ENCODE data around the gene COMMD3.

DNA sequence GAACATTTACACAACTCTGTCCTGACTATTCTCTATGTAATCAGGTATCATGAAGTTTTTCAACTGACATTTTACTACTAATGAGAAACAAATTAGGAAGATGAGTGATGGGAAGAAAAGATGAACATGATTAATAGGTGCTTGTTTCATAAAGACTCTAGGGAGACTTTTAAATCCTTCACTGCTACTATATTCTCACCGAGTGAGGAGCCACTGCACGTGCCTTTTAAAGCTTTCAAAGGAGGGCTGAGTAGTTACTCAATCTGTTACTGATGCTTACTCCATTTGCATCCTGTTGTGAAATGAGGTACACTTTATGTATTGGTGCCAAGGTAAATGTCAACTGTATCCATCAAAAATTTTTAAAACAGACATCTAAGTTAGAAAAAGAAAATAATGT is 1.3 kb upstream of the COMMD3 start:
- TF ChIP-seq, protein P1, sequence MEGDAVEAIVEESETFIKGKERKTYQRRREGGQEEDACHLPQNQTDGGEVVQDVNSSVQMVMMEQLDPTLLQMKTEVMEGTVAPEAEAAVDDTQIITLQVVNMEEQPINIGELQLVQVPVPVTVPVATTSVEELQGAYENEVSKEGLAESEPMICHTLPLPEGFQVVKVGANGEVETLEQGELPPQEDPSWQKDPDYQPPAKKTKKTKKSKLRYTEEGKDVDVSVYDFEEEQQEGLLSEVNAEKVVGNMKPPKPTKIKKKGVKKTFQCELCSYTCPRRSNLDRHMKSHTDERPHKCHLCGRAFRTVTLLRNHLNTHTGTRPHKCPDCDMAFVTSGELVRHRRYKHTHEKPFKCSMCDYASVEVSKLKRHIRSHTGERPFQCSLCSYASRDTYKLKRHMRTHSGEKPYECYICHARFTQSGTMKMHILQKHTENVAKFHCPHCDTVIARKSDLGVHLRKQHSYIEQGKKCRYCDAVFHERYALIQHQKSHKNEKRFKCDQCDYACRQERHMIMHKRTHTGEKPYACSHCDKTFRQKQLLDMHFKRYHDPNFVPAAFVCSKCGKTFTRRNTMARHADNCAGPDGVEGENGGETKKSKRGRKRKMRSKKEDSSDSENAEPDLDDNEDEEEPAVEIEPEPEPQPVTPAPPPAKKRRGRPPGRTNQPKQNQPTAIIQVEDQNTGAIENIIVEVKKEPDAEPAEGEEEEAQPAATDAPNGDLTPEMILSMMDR (IDR thresholded peaks at IDR 0.05; ENCODE audit: extremely low read depth in 1 of 2, insufficient read depth in 1 of 2, low read depth in 1 of 2, low read length in 2 of 2), result no peak
- TF ChIP-seq POLR2A (IDR thresholded peaks at IDR 0.05; ENCODE audit: low read depth, low read length), result no peak
- no peak for TF ChIP-seq EZH2 (IDR thresholded peaks at IDR 0.05; ENCODE audit: borderline replicate concordance, low read depth, low read length, severe bottlenecking)
- no peak for TF ChIP-seq MAX (IDR thresholded peaks at IDR 0.05; ENCODE audit: insufficient read depth, insufficient read length)
- TF ChIP-seq MYC (IDR thresholded peaks at IDR 0.05; ENCODE audit: low read depth, low read length), result no peak
- no peak for TF ChIP-seq POLR2AphosphoS5 (IDR thresholded peaks at IDR 0.05; ENCODE audit: insufficient read depth, low read depth, low read length)
- no peak for TF ChIP-seq JUN (IDR thresholded peaks at IDR 0.05; ENCODE audit: borderline replicate concordance, insufficient read depth, insufficient read length, low read depth)
- no peak for TF ChIP-seq FOS (IDR thresholded peaks at IDR 0.05; ENCODE audit: borderline replicate concordance, insufficient read depth, low read length)
- TF ChIP-seq GATA2 (IDR thresholded peaks at IDR 0.05; ENCODE audit: insufficient read depth, insufficient read length, low read depth, low read length), result no peak

Measured in endothelial cell of umbilical vein (primary cell).